HG03175 (cell line): Measurements from ENCODE around the gene CHCHD6.
"Not testable (repeated sequence)": the region's sequence is repeated elsewhere in the genome, so short reads cannot be mapped to it uniquely, and the experiment has no call there.

ENCODE experiments used
- ATAC-seq: cut with Tn5 transposase; IDR thresholded peaks from one replicate; pipeline ENCODE4 v1.9.1; 2021; ENCODE audit warnings: mild to moderate bottlenecking, moderate library complexity; ENCODE audit not compliant: unreplicated experiment

CHCHD6 gene

GRCh38 chr3:126765187-126766069 lies 61.4 kb downstream of the CHCHD6 start:
- no peak for ATAC-seq

- ATAC-seq, result no peak
These were observed 62.6 kb downstream of the CHCHD6 start for GRCh38 chr3:126766653-126767052.

GRCh38 chr3:126768903-126769302 lies 64.9 kb downstream of the CHCHD6 start:
- ATAC-seq, result no peak

GRCh38 chr3:126770096-126770495 lies 66.1 kb downstream of the CHCHD6 start:
- no peak for ATAC-seq

- no peak for ATAC-seq
These were observed 69.1 kb downstream of the CHCHD6 start for GRCh38 chr3:126773167-126773566.

- no peak for ATAC-seq
These were observed 69.7 kb downstream of the CHCHD6 start for GRCh38 chr3:126773783-126774182.

GRCh38 chr3:126777366-126777765 lies 73.3 kb downstream of the CHCHD6 start:
- ATAC-seq, result no peak

GRCh38 chr3:126780666-126781065 lies 76.6 kb downstream of the CHCHD6 start:
- ATAC-seq, result no peak

- ATAC-seq, result no peak
These were observed 77.4 kb downstream of the CHCHD6 start for GRCh38 chr3:126781406-126781805.

GRCh38 chr3:126781889-126782491 lies 78.0 kb downstream of the CHCHD6 start:
- ATAC-seq, result no peak

- ATAC-seq, result no peak
These were observed 78.5 kb downstream of the CHCHD6 start for GRCh38 chr3:126782536-126782935.

- ATAC-seq, result no peak
These were observed 80.2 kb downstream of the CHCHD6 start for GRCh38 chr3:126784254-126784653.

- not testable (repeated sequence) for ATAC-seq
These were observed 87.3 kb downstream of the CHCHD6 start for GRCh38 chr3:126791320-126791719.

GRCh38 chr3:126792998-126793397 lies 89.0 kb downstream of the CHCHD6 start:
- ATAC-seq, result no peak

- no peak for ATAC-seq
These were observed 93.5 kb downstream of the CHCHD6 start for GRCh38 chr3:126797563-126797962.

- ATAC-seq, result no peak
These were observed 94.5 kb downstream of the CHCHD6 start for GRCh38 chr3:126798521-126798920.

- no peak for ATAC-seq
These were observed 95.1 kb downstream of the CHCHD6 start for GRCh38 chr3:126799099-126799498.

GRCh38 chr3:126801312-126801711 lies 97.3 kb downstream of the CHCHD6 start:
- not testable (repeated sequence) for ATAC-seq

- ATAC-seq, result no peak
These were observed 103.8 kb downstream of the CHCHD6 start for GRCh38 chr3:126807795-126808194.

GRCh38 chr3:126811530-126811929 lies 107.5 kb downstream of the CHCHD6 start:
- ATAC-seq, result no peak

GRCh38 chr3:126816298-126816697 lies 112.3 kb downstream of the CHCHD6 start:
- no peak for ATAC-seq
